Mononuclear cell (primary cell): ENCODE measurements around the gene INAFM2. TPM values are rescaled to one million over a fixed set of nuclear protein-coding genes. Genes with fewer than 3 reads are reported as not detected.

Experiments
- H3K27me3 ChIP-seq: 2 replicates; pipeline ENCODE4 v1.6.0; 2011; ENCODE audit warnings: low read length, control low read depth; ENCODE audit not compliant: insufficient read depth
- H3K4me1 ChIP-seq: 2 replicates; pipeline ENCODE4 v1.5.1; 2011; ENCODE audit warnings: mild to moderate bottlenecking, low read length, control low read depth; ENCODE audit not compliant: insufficient read depth
- H3K4me3 ChIP-seq: 2 replicates; pipeline ENCODE4 v1.5.1; 2011; ENCODE audit warnings: mild to moderate bottlenecking, low read length, moderate library complexity
- H3K9me3 ChIP-seq: 2 replicates; pipeline ENCODE4 v1.5.1; 2011; ENCODE audit warnings: low read depth, mild to moderate bottlenecking, control low read depth, low read length
- total RNA-seq: library from RNA; depleted of rRNA; stranded (reverse); fragments of >200 nt; gene quantifications from one replicate; pipeline ENCODE4 v1.2.3, GENCODE V29; 2012

Gene INAFM2
- total RNA-seq, 1 donor = 28.1 TPM

DNA sequence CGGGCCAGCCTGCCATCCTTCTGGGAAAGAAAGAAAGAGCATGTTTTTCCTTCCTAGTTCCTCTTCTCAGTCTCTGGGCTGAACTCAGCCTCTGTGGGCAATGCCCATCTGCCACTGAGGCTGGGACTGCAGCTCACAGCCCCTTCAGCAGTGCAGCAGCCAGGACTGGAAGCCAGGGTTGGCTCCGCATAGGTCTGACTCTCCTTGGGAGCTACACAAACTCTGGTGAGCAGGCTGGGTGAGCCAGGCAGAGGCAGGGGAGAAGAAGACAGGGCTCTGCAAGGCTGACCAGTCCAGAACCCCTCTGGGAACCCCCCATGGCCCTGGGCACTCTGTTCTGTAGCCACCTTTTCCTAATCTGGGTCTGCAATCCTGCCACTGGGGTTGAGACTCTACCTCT, 38.1 kb downstream of the INAFM2 start:
- H3K4me3 ChIP-seq = no peak overlapping the region
- no peaks in the 10 kb centered on the region for H3K27me3 ChIP-seq
- H3K4me1 ChIP-seq = peaks cover 19% of the 10 kb centered on the region
- no peaks in the 10 kb centered on the region for H3K9me3 ChIP-seq

DNA sequence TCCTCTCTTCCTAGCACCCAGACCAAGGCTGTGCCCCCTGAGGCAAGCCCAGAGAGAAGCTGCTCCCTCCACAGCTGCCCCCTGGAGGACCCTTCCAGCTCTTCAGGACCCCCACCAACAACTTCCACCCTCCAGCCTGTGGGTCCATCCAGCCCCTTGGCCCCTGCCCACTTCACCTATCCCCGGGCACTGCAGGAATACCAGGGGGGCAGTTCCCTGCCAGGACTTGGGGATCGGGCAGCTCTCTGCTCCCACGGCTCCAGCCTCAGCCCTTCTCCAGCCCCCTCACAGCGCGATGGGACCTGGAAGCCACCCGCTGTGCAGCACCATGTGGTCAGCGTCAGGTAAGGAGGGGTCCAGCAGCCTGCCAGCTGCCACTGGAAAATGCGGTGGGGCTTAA, 40.1 kb downstream of the INAFM2 start:
- Histone ChIP-seq H3K9me3 (no peaks in the 10 kb centered on the region), H3K4me3 (no peak overlapping the region), H3K27me3 (no peaks in the 10 kb centered on the region), H3K4me1 (peaks cover 26% of the 10 kb centered on the region)

DNA sequence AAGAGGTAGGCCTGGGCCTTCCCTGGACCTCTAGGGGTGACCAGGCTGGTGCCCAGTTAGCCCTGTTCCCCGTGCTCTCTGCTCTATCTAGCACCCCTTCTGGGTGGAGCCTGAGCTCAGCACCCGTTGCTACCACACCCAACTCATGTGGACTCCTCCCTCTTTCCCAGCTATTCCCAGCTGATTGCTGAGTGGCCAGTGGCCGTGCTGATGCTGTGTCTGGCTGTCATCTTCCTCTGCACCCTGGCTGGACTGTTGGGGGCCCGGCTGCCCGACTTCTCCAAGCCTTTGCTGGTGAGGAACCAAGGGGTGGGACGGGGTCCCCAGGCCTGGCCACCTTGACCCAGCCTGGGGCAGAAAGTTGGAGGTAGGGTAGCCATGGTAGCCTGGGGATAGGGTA, 40.8 kb downstream of the INAFM2 start:
- H3K4me3 ChIP-seq = no peak overlapping the region
- no peaks in the 10 kb centered on the region for H3K27me3 ChIP-seq
- H3K9me3 ChIP-seq = no peaks in the 10 kb centered on the region
- H3K4me1 ChIP-seq = peaks cover 23% of the 10 kb centered on the region

- no peak overlapping the region for H3K4me3 ChIP-seq
- H3K9me3 ChIP-seq = no peaks in the 10 kb centered on the region
- peaks cover 23% of the 10 kb centered on the region for H3K4me1 ChIP-seq
- no peaks in the 10 kb centered on the region for H3K27me3 ChIP-seq
Measured at GRCh38 chr15:40365016-40365415, 41.5 kb downstream of the INAFM2 start.

DNA sequence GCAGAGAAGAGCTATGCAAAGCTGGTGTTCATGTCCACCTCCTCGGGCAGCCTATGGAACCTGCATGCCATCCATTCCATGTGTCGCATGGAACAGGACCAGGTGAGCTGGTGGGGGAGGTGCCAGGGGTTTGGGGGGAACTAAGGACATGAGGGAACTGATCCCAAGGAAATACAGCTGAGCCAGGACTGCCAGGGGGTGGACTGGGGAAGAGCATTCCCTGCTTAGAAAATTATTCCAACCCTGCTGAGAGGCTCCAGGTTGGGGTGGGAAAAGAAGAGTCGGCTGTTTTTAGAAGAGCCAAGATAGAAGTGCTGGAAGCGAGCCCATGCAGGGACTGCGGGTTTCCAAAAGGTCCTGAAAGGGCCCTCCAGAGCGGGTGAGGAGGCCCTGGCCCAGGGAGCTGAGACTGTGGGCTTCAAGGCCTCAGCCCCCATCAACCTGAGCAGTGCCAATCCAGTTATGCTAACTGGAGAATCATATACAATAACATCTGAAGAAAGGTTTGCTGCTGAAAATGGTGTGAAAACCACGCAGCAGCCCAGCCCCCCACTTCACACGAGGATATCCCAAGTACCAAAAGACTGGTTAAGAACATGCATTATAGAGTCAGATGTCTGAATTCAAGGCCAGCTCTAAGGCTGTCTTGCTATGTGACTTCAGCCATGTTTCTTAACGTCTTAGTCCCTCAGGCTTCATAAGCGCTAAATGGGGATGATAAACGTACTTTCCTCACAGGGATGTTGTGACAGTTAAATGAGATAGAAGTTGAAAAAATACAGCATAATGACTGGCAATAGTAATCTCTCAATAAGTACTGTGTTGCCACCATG, 42.3 kb downstream of the INAFM2 start:
- no peaks in the 10 kb centered on the region for H3K27me3 ChIP-seq
- H3K4me1 ChIP-seq = peaks cover 23% of the 10 kb centered on the region
- no peaks in the 10 kb centered on the region for H3K9me3 ChIP-seq
- H3K4me3 ChIP-seq = no peak overlapping the region

- H3K4me1 ChIP-seq = peaks cover 23% of the 10 kb centered on the region
- no peaks in the 10 kb centered on the region for H3K27me3 ChIP-seq
- H3K9me3 ChIP-seq = no peaks in the 10 kb centered on the region
- H3K4me3 ChIP-seq = no peak overlapping the region
Measured at GRCh38 chr15:40366457-40367370, 43.2 kb downstream of the INAFM2 start.

DNA sequence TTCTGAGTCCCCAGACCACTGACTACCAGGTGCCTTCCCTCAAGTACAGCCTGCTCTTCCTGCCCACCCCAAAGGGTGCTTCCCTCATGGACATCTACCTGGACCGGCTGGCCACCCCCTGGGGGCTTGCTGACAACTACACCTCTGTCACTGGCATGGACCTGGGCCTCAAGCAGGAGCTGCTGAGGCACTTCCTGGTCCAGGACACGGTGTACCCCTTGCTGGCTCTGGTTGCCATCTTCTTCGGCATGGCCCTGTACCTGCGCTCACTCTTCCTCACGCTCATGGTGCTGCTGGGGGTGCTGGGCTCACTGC, 43.8 kb downstream of the INAFM2 start:
- no peaks in the 10 kb centered on the region for H3K9me3 ChIP-seq
- H3K4me3 ChIP-seq = peak overlapping the region; percentile 48
- no peaks in the 10 kb centered on the region for H3K27me3 ChIP-seq
- H3K4me1 ChIP-seq = peaks cover 23% of the 10 kb centered on the region

DNA sequence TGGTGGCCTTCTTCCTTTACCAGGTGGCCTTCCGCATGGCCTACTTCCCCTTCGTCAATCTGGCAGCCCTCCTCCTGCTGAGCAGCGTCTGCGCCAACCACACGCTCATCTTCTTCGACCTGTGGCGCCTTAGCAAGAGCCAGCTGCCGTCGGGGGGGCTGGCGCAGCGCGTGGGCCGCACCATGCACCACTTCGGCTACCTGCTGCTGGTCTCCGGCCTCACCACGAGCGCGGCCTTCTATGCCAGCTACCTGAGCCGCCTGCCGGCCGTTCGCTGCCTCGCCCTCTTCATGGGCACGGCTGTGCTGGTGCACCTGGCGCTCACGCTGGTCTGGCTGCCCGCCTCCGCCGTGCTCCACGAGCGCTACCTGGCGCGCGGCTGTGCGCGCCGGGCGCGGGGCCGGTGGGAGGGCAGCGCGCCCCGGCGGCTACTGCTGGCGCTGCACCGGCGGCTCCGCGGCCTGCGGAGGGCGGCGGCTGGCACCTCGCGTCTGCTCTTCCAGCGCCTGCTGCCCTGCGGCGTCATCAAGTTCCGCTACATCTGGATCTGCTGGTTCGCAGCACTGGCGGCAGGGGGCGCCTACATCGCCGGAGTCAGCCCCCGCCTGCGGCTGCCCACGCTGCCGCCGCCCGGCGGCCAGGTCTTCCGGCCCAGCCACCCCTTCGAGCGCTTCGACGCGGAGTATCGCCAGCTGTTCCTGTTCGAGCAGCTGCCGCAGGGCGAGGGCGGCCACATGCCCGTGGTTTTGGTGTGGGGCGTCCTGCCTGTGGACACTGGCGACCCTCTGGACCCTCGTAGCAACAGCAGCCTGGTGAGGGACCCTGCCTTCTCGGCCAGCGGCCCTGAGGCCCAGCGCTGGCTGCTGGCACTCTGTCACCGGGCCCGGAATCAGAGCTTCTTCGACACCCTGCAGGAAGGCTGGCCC, 44.5 kb downstream of the INAFM2 start:
- Histone ChIP-seq H3K27me3 (no peaks in the 10 kb centered on the region), H3K4me1 (peaks cover 28% of the 10 kb centered on the region), H3K9me3 (no peaks in the 10 kb centered on the region), H3K4me3 (peak overlapping the region; percentile 48)

DNA sequence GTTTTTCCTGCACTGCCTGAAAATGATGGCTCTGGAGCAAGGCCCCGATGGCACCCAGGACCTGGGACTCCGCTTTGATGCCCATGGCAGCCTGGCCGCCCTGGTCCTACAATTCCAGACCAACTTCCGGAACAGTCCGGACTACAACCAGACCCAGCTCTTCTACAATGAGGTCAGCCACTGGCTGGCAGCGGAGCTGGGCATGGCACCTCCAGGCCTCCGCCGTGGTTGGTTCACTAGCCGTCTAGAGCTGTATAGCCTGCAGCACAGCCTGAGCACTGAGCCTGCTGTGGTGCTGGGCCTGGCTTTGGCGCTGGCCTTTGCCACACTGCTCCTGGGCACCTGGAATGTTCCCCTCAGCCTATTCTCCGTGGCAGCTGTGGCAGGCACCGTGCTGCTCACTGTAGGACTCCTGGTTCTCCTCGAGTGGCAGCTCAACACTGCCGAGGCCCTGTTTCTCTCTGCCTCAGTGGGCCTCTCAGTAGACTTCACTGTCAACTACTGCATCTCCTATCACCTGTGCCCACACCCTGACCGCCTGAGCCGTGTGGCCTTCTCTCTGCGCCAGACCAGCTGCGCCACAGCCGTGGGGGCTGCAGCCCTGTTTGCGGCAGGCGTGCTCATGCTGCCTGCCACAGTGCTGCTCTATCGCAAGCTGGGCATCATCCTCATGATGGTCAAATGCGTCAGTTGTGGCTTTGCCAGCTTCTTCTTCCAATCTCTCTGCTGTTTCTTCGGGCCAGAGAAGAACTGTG, 45.4 kb downstream of the INAFM2 start:
- H3K27me3 ChIP-seq = no peaks in the 10 kb centered on the region
- peaks cover 30% of the 10 kb centered on the region for H3K4me1 ChIP-seq
- H3K9me3 ChIP-seq = no peaks in the 10 kb centered on the region
- H3K4me3 ChIP-seq = no peak overlapping the region

- Histone ChIP-seq H3K9me3 (no peaks in the 10 kb centered on the region), H3K4me3 (no peak overlapping the region), H3K4me1 (peaks cover 30% of the 10 kb centered on the region), H3K27me3 (no peaks in the 10 kb centered on the region)
Measured at GRCh38 chr15:40369474-40369869, 46.0 kb downstream of the INAFM2 start.

DNA sequence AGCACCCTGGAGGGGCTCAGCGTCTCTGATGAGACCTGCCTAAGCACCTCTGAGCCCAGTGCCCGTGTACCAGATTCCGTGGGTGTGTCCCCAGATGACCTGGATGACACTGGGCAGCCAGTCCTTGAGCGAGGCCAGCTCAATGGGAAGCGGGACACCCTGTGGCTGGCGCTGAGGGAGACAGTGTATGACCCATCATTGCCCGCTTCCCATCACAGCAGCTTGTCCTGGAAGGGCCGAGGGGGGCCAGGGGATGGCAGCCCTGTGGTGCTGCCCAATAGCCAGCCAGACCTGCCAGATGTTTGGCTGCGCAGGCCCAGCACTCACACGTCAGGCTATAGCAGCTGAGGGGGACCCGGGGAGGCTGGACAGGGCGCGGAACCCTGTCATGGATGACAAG, 46.5 kb downstream of the INAFM2 start:
- Histone ChIP-seq H3K27me3 (no peaks in the 10 kb centered on the region), H3K4me1 (peaks cover 30% of the 10 kb centered on the region), H3K9me3 (no peaks in the 10 kb centered on the region), H3K4me3 (no peak overlapping the region)

- Histone ChIP-seq H3K9me3 (no peaks in the 10 kb centered on the region), H3K4me3 (no peak overlapping the region), H3K4me1 (peaks cover 10% of the 10 kb centered on the region)
Measured at GRCh38 chr15:40372981-40373380, 49.5 kb downstream of the INAFM2 start.

More at GRCh38 chr15:40372981-40373380, 49.5 kb downstream of the INAFM2 start:
- H3K27me3 ChIP-seq = no peaks in the 10 kb centered on the region
